Measurements from ENCODE around the gene KCNS3.

- TF ChIP-seq, protein P1, sequence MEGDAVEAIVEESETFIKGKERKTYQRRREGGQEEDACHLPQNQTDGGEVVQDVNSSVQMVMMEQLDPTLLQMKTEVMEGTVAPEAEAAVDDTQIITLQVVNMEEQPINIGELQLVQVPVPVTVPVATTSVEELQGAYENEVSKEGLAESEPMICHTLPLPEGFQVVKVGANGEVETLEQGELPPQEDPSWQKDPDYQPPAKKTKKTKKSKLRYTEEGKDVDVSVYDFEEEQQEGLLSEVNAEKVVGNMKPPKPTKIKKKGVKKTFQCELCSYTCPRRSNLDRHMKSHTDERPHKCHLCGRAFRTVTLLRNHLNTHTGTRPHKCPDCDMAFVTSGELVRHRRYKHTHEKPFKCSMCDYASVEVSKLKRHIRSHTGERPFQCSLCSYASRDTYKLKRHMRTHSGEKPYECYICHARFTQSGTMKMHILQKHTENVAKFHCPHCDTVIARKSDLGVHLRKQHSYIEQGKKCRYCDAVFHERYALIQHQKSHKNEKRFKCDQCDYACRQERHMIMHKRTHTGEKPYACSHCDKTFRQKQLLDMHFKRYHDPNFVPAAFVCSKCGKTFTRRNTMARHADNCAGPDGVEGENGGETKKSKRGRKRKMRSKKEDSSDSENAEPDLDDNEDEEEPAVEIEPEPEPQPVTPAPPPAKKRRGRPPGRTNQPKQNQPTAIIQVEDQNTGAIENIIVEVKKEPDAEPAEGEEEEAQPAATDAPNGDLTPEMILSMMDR (IDR thresholded peaks at IDR 0.05), result no peak
- no peak for TF ChIP-seq POLR2A (IDR thresholded peaks at IDR 0.05)
Observed at GRCh38 chr2:17853799-17854198, 24.7 kb upstream of the KCNS3 start.

All from ovary (tissue), 3 donors.